Measurements from ENCODE around the gene MACROD1.

The MACROD1 gene

DNA sequence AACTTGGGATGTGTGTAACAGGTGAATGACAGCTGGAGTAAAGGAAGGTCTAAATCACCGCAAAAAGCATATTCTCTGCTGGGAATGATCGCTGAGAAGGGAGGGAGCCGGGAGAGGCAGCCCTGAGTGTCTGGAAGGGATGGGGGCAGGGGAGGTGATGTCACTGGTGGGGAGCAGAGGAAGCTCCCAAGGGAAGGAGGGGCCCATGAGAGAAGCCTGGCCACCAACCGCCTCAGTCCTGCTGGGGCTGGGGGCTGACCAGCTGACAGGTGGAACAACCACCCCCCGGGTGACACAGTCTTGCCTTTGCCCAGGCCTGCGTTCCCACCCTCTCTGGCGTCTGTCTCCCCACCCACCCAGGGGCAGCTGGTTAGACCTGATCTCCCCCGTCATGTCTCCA lies 136.1 kb downstream of the MACROD1 start:
- no peak for DNase-seq

DNA sequence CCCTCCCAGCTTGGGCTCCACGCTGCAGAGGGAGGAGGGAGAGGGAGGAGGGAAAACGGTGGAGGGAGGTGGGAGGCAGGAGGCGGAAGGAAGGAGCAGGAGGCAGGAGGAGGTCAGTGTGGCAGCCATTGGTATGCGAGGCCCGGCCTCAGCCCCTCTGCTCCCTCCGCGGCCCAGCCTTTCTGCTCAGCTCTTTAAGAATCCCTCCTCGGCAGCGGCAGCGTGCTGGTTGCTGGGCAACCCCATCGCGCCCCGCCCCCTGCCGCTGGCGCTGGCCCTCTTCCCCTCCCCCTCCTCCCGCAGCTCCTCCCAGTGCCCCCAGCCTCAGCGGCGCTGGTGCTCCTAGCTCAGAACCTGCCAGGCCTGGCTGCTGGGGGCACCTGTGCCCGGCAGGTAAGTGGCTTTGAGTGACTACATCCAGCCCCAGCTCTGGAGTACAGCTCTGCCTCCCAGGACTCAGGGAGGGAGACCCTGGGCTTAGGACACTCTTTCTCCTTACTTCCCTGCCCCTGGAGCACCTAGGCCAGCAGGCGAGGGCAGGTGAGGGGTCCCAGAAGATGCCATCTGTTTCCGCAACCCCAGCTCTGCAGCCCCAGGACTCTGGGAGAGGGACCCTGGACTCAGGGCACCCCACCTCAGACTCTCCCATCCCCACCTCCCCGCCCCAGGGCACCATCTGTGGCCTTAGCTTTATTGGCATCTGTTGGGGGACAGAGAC lies 137.4 kb downstream of the MACROD1 start:
- DNase-seq, result no peak

GRCh38 chr11:64027651-64028397 lies 138.1 kb downstream of the MACROD1 start:
- DNase-seq, result no peak

- no peak for DNase-seq
These were observed 139.2 kb downstream of the MACROD1 start for GRCh38 chr11:64026575-64027205.

DNA sequence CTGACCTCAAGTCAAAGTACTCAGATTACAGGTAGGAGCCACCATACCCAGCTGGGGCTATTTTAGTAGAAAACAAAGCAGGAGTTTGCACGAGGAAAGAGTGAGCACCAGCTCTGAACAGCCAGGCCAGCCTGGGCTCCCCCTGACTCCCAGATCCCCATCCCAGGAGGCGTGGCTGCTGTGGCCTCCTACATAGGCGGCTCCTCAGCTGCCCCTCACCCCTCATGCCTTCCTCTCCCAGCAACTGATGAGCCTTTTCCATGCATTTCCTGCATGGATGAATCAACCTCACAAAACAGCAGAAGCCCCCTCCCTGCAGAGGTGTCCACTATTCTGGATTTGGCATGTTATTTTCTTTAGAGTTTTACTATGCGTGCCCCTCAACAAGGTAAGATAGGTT lies 140.7 kb downstream of the MACROD1 start:
- no peak for DNase-seq

DNA sequence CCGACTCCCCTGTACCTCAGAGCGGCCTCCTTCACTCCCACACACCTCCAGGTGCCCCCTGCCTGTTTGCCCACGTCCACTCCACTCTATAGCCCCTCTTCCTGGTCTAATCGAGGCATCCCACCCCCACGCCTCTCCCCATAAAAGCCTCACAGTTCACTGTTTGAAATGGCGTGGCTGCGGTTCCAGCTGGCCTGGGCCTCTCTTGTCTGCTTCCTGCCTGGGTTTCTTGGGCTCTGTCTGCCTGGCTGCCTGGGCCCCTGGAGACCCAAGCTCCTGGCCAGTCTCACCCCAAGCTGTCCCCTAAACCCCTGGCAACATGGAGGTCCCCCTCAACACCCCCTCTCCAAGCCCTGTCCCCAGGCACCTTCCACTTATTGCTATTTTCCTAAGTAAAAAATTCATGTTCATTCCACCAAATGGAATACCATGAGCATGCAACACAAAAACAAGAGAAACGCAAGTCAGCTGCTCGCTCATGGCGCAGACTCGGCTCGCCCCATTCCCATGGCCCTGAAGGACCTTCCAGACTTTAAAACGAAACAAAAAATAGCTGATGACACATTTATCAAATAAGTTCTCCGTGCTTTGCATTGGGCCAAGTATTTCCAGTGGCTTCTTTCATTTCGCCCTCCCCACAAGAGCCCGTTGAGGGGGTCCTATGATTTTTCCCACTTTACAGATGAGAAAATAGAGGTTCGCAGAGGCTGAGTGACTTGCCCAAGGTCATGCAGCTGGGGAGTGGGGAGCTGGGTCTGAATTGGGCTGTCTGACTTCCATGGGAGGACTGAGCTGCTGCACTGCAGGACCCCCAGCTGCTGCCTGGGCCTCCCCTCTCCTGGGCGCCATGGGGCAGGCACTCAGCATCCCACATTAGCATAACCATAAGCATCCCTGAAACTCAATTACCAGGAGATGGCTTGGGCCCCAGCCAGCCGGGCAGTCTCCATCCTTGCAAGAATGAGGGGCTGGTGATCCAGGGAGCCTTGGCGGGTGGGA lies 141.9 kb downstream of the MACROD1 start:
- no peak for DNase-seq

- DNase-seq, result no peak
These were observed 143.7 kb downstream of the MACROD1 start for GRCh38 chr11:64022125-64022784.

- DNase-seq, result no peak
These were observed 144.2 kb downstream of the MACROD1 start for GRCh38 chr11:64021757-64022093.

- DNase-seq, result no peak
These were observed 144.7 kb downstream of the MACROD1 start for GRCh38 chr11:64020976-64021756.

DNA sequence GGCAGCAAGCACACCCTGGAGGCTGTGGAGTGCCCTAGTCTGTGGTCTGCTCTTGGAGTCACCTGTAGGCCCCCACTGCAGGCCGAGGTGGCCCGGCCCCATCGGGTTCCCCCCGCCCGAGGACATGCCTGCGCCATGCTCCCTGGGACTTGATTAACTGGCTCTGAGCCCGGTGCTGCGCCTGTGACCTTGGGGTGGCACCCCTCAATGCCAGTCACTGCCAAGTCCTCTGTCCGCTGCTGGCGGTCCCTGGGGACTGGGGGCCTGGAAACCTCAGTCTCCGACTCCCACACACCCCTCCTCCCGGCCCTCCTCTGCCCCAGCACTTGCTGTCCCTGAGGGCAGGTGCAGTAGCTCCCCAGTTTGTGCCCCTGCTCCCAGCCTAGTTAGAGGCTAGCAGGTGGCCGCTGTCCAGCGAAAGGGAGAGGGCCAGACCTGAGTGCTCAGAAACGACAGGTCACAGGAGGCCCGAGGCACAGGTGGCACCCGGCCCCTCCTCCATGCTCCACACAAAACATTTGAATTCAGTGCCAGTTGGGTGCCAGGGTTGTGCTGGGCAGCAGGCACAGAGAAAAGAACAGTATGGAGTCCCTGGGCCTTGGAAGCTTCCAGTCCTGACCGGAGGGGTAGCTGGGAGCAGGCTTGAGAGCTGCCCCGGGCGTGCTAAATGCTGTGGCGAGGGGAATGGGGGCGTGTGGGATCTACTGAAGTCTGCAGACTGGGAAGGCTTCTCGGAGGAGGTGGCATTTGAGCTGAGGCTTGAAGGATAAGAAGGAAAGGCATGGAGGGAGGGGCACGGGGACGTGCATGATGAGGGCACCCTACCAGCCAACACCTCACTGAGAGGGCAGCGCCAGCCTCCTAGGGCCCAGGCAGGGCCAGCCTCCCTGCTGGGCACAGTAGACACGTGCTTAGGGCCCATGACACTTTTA lies 146.5 kb downstream of the MACROD1 start:
- DNase-seq, result no peak

GRCh38 chr11:64018310-64018709 lies 147.6 kb downstream of the MACROD1 start:
- no peak for DNase-seq

DNA sequence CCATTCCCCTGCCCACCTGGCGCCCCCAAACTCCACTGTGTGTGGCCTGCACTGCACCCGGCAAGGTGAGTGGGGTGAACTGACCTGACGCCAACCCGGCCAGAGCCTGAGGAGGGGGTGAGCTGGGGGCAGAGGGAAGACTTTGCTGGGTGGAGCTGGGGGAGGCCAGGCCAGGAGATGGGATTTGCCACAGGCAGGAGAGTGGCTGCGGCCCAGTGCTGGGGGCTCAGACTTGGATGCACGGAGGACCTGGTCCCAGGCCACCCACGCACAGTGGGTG lies 148.0 kb downstream of the MACROD1 start:
- no peak for DNase-seq

DNA sequence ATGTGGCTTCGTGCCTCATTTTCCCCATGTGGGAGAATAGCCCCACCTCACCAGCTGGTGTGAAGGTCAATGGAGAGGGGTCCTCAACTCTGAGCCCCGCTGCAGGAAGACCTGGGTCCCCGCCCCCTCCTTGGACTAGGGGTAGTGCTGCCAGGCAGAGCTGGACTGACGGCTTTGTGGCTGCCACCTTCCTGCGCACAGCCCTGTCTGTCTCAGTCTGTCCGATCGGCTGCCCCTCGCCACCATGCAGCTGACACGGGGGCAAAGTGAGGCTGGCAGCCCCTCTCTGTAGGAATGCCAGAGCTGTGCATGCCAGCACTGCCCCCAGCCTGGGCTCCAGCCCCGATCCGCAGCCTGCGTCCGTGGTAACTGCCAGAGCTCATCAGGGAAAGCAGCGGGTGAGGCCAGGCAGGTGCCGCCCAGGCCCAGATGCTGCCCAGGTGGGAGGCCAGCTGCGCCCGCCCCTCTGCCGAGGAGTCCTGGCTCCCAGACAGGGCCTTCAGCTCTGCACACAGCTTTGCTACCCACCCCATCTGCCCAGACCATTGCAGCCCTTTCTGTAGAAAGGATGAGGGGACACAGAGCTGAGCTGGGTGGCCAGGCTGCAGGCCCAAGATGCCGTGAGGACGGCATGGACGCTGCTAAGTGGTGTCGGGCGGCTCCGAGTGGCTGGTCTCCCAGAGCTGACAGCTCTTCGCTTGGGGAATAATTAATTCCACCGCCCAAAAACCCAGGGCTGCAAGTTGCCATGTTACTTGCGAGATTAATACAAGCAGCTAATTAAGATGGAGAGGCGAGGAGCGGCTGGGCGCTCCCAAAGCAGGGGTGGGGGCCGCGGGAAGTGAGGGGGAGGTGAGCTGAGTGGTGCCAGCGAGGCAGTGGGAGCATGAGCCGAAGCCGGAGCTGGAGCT lies 149.7 kb downstream of the MACROD1 start:
- no peak for DNase-seq

- no peak for DNase-seq
These were observed 150.4 kb downstream of the MACROD1 start for GRCh38 chr11:64015510-64015909.

DNA sequence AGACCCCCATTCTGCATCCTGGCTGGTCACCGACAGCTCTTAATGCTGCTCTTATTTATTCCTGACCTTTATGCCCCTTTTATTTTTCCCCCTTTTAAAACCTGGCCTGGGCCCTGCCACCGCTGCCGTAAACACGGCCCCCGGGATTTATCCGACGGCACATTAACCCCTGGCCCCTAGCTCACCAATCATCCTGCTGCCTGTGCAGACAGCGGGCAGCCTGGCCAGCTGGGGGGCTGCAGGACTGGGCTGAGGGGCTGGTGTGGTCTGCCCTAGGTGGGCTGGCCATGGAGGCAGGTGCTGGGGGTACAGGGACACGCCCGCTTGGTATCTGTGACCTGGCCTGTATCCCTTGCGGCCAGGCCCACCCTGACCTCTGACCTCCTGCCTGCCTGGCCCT lies 151.6 kb downstream of the MACROD1 start:
- DNase-seq, result no peak

GRCh38 chr11:64013141-64013896 lies 152.6 kb downstream of the MACROD1 start:
- DNase-seq, result no peak

DNA sequence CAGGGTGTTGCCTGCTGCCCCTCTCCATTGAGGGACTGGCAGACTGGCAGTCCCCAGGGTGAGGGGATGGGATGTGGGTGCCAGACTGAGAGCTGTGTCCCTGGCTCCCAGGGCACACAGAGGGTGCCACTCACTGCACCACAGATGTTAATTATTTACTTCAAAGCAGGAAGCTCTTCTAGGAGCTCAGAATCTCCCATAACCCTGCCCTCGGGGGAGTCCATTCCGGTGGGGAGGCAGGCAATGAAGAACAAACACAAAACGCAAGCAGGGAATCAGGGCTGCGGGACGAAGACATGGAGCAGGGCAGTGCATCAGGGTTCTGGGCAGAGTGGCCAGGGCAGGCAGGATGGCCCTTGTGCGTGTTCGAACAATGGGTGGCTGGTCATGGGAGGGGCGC lies 154.5 kb downstream of the MACROD1 start:
- no peak for DNase-seq

- no peak for DNase-seq
These were observed 155.1 kb downstream of the MACROD1 start for GRCh38 chr11:64010783-64011182.

GRCh38 chr11:64009710-64010109 lies 156.2 kb downstream of the MACROD1 start:
- no peak for DNase-seq
